ACHN (cell line): ENCODE data around the gene DHCR24.

ENCODE experiments used
- DNase-seq: peaks from one replicate; pipeline ENCODE4 v3.0.0-alpha.2; 2015
- in situ Hi-C: cut with HindIII; loops from 2 replicates; pipeline ENCODE4 v1.10.0; 2017; ENCODE audit warnings: low sequenced_read_pairs, low pct_ligation_motif_present, low pct_unique_long_range_greater_than_20kb

DHCR24 gene

DNA sequence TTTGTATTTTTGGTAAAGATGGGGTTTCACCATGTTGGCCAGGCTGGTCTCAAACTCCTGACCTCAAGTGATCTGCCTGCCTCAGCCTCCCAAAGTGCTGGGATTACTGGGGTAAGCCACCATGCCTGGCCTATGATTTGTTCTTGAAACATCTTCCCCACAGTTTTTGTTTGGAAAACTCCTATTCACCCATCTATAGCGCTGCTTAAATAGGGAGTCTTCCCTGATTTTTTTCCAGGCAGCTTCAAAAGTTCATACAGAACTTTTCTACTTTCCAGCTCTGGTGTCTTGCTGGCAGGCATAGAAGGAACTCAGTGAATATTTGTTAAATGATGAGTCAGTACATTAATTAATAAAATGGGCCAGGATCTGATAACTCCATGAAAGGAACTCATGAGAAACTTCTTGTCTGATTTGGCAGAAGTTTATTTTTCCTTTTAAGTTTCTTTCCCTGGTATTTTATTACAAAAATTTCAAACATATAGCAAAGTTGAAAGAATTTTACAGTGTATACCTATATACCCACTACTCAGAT lies 52.9 kb downstream of the DHCR24 start:
- DNase-seq: no peak
- in situ Hi-C loops: no loop called here

DNA sequence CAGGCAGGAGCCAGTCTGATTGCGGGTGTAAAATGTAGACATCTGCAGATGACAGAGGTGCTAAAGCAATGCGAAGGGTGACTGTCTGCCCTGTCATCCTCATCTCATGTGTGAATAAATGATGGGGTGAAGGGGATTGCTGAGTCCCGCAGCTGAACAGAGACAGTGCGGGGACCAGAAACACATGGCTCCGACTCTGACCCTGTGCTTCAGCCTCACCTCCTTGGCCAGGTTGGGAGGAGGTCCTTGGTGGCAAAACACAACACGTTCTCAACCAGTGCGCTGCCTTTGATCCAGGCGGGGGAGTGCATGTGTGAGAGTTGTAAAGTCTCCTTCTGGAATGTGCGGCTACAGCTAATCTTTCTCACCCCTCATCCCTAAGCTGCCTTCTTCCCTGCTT lies 53.9 kb downstream of the DHCR24 start:
- no peak for DNase-seq
- in situ Hi-C loops: no loop called here

DNA sequence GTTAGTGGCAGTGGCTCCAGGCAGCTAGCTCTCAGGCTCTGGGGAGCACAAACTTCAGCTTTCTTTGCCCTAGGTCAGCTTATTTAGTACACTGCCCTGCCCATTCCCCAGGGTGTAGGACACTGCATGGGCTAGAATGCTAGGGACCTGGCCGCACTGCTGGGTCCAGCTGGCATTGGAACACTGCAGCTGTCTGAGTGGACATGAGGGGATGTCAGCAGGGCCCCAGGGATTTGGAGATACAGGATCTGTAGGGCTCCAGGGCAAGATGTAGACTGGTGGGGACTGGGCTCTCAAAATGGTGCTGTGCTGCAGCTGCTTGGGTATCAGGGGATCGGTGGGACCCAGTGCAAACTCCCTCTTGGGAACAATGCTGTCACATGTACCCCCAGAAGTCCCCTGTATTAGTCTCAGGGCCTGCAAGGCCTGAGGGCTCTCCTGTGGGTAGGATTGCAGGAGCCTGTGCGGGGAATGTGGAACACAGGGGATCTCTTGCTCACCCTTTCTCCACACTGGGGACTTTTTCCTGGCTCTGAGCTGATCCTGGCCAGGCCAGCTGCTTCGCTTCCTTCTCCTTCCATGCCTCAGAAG lies 60.7 kb downstream of the DHCR24 start:
- in situ Hi-C loops: no loop called here
- no peak for DNase-seq

DNA sequence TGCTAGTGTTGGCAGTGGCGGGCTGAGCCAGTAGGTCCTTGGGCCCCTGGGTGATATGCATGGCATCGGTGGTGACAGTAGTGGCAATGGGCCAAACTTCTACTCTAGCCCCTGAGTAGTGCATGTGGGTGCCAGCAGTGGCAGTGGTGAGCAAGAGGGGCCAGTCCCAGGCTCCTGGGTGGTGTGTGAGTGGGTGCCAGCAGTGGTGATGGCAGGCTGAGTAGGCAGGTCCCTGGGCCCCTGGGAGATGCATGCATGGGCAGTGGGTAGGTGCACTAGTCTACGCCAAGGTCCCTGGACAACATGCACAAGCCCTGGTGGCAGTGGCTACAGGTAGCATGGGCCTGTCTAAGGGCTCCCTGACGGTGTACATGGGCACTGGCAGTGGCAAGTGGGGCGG lies 61.3 kb downstream of the DHCR24 start:
- in situ Hi-C loops: no loop called here
- DNase-seq: no peak

DNA sequence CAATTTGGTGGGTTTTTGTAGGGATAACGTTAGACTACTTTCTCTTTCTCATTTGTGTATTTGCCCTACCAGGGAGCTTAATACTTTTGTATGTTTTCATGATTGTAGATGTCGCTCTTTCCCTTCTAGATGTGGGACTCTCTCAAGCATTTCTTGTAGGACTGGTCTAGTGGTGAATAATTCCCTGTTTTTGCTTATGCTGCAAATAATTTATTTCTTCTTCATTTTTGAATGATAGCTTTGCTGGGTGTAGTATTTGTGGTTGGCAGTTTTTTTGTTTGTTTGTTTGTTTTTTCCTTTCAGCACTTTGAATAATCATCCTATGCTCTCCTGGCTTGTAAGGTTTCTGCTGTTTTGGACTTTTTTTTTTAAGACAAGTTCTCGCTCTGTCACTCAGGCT lies 63.3 kb downstream of the DHCR24 start:
- in situ Hi-C loops: no loop called here
- DNase-seq: no peak

DNA sequence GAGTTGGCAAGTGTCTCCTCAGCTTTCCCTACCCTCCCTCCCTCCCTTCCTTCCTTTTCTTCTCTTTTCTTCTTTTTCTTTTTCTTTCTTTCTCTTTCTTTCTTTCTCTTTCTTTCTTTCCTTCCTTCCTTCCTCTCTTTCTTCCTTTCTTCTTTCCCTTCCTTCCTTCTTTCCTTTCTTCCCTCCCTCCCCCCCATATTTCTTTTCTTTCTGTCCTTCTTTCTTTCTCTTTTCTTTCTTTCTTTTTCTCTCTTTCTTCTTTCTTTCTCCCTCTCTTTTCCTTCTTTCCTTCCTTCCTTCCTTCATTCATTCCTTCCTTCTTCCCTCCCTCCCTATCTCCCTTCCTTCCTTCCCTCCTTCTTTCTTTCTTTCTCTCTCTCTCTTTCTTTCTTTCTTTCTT lies 67.3 kb downstream of the DHCR24 start:
- in situ Hi-C loops: no loop called here
- no peak for DNase-seq

DNA sequence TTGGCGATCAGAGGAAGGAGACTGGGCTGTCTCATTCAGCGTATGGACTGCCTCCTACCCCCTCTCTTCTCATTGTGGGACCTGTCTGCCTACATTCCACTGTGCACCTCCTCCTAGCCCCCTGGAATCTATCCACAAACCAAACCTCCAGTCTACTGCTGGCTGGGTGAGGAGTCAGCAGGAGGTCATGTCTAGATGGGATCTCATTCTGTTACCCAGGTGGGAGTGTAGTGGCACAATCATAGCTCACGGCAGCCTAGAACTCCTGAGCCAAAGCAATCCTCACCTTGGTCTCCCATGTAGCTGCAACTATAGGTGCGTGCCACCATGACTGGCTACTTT lies 67.8 kb downstream of the DHCR24 start:
- in situ Hi-C loops: no loop called here
- DNase-seq: no peak

DNA sequence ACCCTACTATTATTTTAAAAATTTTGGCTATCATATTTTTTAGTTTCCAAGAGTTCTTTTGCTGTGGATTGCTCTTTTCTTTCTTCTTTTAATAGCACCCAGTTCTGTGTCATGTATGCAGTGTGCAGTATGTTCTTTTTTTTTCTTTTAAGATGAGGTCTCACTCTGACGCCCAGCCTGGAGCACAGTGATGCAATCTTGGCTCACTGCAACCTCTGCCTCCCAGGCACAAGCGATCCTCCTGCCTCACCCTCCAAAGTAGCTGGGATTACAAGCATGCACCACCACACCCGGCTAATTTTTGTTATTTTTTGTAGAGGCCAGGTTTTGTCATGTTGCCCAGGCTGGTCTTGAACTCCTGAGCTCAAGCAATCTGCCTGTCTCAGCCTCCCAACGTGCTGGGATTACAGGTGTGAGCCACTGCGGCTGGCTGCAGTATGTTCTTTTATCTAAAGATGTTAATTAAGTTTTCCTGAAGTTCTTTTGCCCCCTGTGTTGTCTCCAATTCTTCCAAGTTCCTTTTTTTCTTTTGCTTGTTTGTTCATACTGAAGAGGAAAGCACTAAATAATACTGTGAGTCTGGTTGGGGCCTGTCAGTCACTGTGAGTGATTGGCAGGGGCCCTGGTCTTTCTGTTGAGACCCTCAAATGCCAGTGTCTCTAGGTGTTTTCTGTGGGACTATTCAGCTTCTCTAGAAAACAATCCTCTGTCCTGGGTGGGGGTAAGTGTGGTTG lies 68.4 kb downstream of the DHCR24 start:
- no peak for DNase-seq
- in situ Hi-C loops: no loop called here

DNA sequence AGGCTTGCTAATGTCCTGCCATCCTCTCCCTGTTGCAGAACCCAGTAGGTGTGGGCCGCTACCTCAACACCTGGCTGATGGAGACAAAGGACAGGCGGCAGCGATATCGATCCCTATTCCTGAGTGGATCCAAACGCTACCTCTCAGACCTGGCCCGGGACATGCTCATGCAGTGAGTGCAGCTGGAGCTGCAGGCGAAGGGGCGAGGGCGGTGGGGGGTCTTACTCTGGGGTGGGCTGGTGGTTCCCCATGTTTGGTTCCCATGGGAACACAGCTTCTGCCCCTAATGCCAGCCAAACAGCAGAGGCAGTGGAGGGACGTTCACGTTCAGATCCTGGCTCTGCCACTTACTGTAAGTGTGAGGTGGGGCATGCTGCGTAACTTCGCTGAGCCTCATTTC lies 70.0 kb downstream of the DHCR24 start:
- in situ Hi-C loops: no loop called here
- DNase-seq: no peak

DNA sequence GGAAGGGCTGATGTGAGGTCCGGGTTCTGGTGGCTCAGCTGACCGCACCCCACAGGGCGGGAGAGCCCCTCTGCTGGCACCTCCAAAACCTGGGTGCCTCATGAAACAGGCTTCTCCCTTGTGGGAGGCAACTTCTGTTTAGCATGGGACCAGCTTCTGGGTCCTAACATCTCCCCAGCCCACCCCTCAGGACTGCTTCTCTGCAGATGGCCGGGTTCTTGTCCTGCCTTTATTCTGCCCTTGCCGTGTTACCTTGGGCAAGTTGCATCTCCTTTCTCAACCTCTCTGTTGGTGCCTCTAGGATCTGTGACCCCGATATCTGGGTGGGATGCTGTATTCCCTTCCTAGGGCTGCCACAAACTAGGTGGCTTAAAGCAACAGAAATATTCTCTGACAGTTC lies 70.9 kb downstream of the DHCR24 start:
- in situ Hi-C loops: no loop called here
- no peak for DNase-seq

DNA sequence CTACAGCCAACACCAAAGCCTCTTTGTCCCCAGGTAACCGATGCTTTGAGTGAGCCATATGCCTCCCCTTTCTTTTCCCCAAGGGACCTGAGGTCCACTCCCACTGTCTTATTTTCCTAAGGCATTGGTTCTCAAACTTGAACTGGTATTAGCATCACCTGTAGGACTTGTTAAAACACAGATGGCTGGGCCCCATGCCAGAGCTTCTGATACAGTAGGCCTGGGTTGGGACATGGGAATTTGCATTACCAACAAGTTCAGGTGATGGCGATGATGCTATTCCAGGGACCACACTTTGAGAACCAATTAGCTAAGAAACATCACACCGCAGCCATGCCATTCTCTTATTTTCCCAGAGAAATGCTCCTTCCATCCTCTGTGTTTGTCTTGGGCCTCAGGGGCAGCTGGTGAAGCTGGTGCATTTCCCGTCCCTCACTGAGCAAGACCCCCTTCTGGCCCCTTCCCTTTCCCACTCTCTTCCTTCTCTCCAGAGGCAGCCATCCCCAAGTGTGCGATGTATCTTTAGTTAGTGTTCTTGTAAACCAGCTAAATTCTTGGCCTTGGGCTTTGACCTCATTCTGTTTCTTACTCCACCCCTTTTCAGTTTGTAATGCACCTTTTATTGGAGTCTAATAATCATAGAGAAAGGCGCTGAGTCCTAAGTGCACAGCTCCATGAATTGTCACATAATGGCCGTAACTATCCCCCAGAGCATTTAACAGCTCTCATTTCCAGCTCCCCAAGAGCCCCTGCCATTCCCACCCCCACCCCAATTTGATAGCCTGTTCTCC lies 71.7 kb downstream of the DHCR24 start:
- in situ Hi-C loops: no loop called here
- DNase-seq: no peak

DNA sequence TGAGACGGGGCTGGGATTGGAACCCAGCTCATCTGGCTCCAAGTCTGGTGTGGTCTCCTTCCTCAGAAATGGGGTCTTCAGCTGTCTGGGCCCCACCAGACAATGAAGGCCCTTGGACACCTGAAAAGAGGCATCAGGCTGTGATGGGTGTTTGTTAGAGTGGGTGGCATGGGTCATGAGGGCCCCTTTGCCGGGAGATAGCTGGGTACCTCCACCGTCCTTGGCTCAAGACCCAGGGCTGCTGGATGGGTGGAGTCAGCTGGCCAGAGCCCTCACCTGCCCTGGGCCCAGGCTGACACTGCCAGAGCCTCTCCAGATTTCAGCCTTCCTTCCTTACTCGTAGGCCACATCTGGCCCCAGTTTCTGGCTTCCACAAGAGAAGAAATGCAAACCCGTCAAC lies 72.4 kb downstream of the DHCR24 start:
- in situ Hi-C loops: no loop called here

DNA sequence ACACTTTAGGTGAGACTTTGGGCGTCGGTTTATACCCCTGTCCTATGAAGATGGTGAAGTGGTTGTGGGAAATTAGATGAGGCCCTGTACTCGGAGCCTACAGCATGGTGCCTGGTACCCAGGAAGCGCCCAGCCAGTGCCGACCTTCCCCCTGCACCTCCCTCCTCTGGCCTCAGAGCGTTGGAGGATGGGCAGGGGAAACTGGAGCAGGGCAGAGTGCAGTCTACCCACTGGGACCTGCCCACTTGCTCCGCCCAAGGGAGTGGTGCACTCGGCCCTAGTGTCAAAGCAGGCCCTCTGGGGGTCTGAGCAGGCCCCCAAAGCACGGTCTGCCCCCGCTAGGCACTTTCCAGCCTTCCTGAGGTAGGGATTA lies 72.9 kb downstream of the DHCR24 start:
- in situ Hi-C loops: no loop called here
- no peak for DNase-seq

More for the DNA sequence above, 72.4 kb downstream of the DHCR24 start:
- no peak for DNase-seq

DNA sequence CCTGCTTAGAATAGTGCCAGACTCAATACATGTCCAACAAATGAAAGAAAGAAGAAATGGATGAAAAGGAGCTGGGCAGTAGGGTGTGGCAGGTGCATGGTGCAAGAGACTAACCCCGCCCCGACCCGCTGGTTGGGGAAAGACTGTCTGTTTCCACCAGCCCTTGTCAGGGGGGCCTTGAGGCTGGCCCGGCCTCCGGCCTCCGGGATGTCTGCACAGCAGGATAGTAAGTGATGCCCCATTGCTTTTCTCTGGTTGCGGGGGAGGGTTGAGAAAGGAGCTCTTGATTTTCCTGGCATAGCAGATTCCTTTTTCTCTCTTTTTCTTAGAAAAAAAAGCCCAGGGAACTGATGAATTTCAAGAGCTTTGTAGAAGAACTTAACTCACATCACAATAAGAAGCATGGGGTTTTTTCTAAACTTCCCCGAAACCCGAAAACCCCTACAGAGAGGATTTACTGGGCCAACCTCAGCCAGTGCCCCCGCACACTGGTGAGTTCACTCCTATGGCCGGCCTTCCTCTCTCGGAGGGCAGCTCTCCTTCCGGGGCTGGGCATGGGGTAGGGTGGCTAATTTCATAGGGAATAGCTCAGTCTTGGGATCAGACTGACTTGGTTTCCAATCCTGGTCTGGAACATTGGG lies 73.4 kb downstream of the DHCR24 start:
- DNase-seq: no peak
- in situ Hi-C loops: no loop called here

DNA sequence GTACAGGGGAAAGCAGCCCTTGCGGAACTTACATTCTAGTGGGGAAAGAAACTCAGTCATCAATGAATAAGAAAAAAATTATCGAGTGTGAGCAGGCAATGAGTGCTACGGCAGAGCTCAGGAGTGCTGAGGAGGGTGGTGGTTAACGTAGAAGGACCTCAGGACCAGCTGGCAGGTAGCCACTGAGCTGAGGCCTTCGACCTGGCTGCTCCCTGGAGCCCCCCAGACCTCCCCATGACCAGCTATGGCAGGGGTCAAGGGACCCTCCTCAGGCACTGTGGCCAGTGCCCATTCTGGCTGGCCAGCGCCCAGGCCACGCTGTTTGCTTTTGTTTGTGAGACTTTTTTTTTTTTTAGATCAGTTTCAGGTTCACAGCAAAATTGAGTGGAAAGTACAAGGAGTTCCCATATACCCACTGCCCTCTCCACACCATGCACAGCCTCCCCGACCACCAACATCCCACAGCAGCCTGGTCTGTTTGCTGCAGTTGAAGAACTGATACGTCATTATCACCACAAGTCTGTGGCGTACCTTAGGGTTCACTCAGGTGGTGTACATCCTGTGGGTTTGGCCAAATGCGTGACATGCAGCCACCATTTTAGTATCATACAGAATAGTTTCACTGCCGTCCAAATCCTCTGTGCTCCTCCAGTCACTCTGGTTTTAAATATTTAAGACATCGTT lies 74.1 kb downstream of the DHCR24 start:
- DNase-seq: no peak
- in situ Hi-C loops: no loop called here

DNA sequence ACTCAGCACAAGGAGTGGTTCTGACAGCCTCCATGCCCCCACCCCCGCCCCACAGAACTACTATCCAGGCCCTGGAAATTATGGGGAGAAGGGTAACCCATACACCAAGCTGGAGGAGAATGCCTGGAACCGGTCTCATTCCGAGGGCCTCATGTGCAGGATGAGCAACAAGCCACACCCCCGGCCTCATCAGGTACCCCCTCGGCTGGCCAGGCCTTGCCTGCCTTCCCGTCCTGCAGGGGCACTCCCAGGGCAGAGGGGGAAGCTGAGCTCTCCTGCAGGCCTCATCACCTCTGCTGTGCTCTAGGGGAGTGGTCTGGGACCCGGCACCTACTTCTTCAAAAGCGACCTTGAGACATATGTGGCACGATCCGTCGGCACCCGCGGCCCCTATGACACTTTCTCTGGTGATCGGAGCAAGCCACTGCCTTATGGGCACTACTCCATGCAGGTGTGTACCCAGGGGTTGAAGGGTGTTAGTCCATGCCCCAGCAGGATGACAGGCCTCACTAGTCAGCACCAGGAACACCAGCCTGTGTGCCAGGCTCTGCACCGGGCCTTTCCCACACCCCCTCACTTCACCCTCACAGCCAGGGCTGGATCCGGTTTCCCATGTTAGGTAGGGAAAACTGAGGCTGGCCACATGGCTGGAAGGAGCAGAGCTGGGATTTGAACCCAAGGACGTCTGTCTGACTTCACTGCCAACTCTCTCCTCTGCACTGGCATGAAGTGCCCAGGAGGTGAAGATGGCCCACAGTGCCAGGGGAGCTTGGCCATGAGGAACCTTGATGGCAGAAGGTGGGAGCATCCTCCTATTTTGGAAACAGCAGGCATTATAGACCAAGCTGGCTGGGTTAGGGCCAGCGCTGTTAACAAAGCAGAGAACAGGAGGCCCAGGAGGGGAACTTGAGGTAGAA lies 75.0 kb downstream of the DHCR24 start:
- in situ Hi-C loops: no loop called here
- no peak for DNase-seq

DNA sequence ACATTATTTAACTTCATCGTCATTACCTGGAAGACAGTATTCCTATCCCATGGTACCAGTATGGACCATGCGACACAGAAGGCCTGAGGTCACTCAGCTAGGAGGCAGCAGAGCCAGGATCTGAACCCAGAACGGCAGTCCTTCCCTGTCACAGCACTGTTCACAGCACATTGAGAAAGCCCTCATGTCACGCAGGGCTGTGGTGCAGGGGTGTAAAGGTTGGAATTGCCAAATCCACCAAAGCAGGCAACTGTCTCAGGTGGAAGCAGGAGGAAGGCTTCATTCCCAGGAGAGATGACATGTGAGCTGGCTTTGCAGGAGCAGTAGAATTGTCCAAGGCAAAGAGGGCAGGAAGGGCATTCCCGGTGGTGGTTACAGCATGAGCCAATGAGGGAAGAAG lies 75.9 kb downstream of the DHCR24 start:
- no peak for DNase-seq
- in situ Hi-C loops: no loop called here
